HG03457 (cell line): Measurements from ENCODE around the gene GABRR1.
"Not testable (repeated sequence)": the region's sequence is repeated elsewhere in the genome, so short reads cannot be mapped to it uniquely, and the experiment has no call there.

Experiments
- ATAC-seq: cut with Tn5 transposase; IDR thresholded peaks from one replicate; pipeline ENCODE4 v1.9.1; 2021; ENCODE audit warnings: moderate number of reproducible peaks; ENCODE audit not compliant: unreplicated experiment

GABRR1 gene

DNA sequence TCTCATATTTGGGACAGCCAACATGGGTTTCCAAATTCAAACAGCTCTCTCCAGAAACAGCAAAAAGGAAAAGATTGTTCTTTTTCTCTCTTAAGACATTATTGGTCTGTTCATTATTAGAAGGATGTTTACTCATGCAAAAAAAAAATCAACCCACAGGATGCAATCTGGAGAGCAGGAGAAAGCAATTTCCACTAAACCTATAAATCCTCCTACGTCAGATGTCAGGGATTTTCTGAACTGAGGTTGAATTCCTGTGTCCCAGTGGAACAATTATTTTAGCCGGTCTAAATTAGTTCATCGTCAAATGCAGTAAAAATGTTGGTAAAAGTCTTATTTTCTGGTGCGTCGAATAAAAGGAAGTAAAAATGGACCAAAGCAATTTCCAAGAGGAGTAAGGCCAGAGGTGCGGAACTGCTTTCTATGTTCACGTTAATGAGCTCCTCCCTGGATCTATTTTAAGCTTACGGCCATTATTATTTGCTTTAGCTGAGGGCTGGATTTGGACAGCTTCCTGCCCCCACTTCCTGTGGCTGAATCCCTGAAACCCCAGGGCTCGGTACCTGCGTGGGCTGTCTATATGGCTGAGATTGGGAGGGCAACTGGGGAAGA is at the start of gene GABRR1:
Gene GABRR1, minus strand, starts transcription at position 60 of the 612 bp plus-strand sequence. Its CDS starts 36 bp downstream, at position 24.
- ATAC-seq: no peak

DNA sequence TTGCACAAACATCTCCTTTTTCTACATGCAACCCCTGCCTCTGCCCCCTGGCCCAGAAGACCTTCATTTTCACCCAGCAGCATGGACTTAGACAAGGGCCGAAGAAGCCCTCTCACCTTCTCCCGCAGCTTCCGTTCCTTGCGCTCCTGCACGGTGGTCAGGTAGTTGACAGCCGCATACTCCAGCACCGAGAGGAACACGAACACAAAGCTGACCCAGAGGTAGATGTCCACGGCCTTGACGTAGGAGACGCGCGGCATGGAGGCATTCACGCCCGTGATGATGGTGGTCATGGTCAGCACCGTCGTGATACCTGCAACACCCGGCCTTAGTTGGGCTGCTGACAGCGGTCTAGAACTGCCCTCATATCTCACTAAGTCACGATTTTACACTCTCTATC is 47.1 kb upstream of the GABRR1 start:
- no peak for ATAC-seq

DNA sequence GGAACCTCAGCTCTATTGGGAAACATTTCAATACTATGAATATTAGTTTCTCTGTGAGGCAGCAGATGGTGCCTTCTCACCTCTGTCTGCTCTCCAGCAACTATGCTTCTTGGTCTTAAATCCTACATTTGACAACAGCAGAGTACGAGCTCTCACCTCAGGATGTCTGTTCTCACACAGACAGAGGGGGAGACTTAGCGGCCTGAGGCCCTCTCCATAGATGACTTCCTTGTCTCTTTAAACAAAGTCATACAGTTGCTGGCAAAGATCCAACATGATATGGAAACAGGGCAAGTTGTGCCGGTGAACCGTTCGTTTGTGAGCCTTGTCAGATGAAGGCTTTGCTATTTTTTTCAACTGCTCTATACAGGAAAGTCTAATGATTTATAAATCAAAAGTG is 43.7 kb upstream of the GABRR1 start:
- ATAC-seq: no peak

DNA sequence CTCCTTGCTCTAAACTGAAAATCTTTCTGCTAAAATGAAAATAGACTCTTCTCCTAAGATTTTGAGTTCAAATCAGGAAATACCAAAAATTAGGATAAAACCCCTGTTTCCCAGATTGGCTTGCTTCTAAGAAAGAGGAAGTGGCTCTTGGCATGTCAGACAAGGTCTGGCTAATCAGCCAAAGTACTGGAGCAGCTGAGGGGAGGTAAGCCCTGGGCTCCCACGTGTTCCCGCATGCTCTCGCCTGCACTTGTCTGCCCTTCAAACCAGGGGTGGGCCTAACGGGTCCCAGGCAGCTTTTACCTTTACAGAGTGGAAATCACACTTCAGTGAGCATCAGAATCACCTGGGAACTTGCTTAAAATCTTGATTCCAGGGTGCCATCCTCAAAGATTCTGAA is 43.2 kb upstream of the GABRR1 start:
- ATAC-seq: no peak

DNA sequence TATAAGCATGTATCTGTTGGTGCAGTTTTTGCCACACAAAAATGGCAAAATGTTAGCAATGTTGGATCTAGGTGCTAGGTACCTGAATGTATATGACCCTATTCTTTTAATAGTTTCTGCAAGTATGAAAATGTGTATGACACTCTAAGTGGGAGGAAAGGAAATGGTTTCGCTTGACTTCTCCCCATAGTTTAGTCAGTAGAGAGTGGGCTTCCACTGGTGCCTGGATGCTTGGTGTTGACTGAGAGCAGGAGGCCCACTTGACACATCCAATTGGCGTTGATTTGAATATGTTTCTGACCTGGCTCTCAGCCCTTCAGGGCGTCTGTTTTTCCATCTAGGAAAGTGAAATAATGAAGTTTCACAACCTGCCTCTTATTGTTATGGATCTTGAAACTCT is 41.8 kb upstream of the GABRR1 start:
- no peak for ATAC-seq

DNA sequence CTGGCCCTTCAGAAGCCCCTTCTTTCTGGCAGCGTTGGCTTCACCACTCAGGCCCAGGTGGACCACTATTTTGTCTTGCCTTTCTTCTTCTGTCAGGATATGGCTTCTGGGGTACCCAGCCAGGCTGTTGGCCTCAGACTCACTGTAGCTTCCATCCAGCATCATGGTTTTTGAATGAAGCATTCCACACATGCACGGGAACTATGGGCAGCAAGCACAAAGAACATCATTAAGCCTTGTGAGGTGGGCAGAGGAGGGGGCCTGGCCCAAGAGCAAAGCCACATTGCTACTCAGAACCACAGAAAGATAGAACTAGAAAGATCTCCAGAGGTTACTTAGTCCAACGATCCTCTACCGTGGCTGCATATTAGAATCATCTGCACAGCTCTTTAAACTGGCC is 40.6 kb upstream of the GABRR1 start:
- no peak for ATAC-seq

DNA sequence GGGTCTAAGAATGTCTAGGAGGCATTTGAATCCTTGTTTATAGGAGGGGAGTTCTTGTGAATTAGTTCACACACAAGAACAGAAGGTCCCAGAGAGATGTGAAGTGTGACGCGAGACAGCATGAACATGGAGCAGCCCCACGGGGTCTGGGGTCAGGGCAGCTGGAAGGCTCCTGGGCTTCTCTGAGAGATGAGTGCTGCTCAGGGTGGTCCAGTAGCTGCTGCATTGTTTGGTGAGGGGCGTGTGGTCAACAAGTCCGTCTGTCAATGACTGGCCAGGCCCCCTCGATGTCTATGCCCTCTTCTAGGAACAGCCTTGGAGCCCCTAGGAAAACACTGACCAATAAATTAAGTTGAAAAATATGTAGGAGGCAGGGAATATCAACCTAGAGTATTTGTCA is 40.2 kb upstream of the GABRR1 start:
- no peak for ATAC-seq

DNA sequence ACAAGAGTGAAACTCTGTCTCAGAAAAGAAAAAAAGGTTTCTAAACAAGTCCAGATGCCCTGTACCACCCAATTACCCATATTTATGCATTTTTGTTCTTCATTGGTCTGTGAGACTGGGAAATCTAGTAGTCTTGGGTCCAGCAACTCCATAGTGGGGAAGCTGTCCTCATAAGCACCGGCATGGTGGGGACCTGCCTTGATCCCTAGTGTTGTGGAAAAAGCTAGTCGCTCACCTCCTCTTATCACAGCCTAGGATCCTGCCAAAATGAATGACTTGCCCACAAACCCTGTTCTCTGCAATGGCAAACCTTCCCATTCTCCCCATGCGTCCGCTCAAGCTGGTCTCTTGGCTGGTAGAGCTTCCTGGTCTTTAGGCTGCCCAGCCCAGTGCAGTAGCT is 38.3 kb upstream of the GABRR1 start:
- ATAC-seq: no peak

DNA sequence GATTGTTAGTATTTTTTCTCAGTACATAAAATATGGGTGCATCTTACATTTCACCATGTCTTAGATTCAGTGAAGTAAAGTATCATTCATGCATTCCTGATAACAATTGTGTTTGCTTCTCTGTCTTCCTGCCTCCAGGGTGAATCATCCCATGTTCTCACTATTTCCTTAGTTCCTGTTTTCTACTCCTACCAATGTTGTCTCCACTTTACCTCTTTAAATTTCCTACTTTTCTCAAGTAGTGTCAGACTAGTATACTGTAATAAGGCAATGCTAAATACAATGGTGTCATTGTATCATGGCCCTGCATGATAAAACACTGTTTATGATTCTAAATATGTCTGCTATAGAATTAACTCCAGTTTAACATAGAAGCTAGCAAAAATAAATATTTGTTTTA is 37.4 kb upstream of the GABRR1 start:
- ATAC-seq: no peak

DNA sequence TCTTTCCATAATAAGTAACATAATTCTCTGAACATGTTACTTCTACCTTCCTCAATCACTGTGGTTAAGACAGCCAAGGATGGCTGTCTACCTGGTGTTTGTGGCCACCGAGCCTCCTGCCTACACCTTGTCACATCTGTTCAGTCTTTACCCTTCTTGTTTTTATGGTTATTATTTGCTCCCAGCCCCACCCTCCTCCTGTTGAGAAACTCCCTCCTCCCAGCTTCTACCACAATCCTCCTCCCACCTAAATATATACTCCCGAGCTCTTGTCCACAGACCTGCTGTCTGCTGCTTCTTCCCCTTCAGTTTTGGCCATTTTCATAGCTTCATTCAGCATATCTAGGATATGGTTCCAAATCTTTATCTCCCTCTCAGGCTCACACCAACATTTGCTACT is 35.7 kb upstream of the GABRR1 start:
- no peak for ATAC-seq

DNA sequence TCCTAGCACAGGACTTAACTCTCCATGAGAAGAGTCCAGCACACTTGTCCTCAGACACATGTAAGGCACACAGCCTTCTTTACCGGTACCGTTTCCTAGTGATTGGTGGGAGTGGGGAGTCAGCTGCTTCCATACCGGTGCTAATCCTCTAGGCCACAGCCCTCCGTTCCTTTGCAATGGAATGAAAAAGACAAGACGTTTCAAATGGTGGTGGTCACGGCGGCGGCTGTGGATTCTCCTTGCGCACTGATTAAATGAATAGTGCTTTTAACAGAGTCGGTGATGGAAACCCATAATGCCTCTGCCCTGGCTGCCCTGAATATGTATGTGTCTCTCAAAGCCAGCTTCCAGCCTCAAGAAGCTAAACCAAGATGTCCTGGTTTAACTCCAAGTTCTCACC is 34.8 kb upstream of the GABRR1 start:
- ATAC-seq: no peak

DNA sequence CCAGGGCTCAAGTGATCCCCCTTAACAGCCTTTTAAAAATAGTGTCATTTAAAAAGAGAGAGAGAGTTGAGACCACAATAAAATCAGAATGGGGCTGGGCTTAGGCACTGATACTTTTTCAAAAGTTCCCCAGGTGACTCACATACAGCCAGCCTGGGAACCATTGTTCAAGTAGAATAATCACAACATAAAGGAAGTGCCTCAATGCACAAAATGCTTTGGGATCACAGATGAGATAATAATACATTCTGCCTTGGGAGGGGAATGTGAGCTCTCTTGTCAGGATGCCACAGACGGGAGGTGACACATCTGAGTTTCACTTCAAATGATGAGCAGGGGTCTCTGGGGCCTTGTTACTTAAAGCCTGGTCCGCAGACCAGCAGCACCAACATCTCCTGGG is 34.0 kb upstream of the GABRR1 start:
- no peak for ATAC-seq

DNA sequence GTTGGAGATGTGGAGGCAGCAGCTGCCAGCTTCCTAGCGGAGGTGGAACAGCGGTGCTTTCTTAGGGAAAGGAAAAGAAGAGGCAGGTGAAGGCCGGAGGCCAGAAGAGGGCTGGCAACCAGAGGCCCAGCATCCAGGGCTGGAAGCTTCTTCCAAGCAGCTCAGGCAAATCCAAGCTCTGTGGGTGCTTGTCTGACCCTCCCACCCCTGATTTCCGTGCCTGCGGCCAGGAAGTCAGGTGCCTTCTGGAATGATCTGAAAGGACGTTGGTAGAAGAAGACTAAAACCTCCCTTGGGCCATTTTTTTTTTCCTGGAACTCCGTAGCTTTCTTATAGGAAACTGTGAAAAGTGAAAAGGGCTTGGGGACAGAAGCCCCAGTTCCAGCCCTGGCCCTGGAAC is 33.1 kb upstream of the GABRR1 start:
- no peak for ATAC-seq

DNA sequence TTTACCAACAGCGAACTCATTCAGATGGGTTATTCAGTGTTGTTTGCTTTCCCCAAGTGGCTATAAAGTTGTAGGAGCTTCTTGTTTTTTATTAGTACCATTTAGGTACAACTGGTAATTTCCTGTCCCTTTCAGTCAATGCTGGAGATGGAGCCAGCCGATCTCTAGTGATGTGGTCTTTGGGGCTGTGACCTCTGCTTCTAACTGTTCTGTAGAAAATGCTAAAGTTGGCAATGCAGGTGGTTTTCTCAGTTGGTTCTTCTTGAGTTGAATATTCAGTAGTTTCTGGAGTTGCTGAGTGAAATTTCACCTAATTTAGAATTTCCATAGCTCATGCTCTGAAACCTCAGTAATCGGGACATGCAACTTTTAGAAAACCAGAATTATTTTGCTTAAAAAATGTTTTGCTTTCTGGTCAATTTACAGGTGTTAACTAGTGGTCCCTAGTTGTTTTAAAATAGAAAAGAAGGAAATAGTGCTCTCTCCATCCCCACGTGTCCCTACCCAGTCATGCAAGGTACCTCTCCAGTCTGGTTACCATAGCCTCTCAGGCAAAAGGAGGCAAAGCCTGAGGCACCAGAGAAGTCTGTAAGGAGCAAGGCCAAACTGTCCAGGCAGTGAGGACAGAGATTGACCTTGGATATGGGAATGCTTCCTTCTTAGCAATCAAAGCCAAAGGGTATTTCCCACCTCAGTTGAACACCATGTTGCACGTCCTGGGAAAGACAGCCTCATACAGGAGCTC is 27.3 kb upstream of the GABRR1 start:
- ATAC-seq: no peak

DNA sequence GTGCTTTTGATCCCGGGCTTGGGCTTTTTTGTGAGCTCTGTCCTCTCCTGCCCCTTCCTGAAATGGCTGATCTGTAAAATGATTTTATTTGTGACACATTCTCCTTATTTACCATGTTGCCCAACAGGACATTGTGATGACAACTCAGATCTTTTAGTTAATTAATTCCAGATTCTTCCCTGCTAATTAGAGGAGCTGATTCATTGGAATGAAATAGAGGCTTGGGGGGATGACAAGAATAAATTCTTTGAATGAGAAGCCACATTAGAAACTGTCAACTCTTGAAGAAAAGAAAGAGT is 26.1 kb upstream of the GABRR1 start:
- ATAC-seq: no peak

DNA sequence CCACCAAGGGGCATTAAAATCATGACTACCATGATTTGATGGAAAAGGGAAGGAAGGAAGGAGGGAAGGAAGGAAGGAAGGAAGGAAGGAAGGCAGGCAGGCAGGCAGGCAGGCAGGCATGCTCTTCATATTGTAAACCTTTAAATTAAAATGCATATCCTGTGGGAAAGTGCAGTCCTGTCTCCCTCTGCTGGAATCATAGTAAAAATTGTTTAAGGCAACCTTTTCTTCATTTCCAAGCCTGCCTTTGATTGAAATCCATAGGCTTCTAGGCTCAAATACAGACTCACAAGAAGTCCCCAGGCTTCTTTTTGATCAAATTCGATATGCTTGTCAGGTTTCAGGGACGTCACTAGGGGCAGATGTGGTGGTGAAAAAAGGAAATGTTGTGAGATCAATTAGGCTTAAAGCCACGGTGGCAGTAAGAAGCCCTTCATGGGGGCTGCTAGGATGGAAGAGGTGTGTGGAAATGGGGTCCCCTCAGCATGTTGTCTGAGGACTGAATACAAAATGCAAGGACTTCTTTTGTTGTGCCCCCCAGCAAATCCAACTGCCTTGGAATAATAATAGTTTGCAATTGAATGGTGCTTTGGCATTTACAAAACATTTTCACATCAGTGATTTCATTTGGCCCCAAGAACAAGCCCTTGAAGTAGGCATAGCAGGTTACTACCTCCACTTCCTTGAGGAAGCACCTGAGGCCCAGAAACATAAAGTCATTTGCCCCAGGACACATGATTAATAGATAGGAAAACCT is 25.6 kb upstream of the GABRR1 start:
- ATAC-seq: no peak

DNA sequence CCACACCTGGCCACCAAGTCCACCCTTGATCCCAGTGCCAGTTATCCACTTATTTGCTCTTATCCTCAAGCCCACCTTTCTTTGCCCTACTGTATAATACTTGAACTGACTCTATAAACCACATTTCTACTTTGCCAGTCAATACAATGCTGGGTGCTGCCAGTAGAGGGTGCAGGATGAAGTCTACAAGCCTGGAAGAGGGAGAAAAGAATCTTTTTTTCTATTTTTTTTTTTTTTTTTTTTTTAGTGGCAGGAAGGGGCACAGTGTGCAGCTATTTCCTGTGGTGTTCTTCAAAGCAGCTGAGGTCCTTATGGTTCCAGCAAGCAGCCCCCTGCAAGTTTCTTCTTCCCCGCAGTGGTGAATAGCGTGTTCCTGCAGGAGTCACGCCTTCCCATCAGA is 22.2 kb upstream of the GABRR1 start:
- no peak for ATAC-seq

DNA sequence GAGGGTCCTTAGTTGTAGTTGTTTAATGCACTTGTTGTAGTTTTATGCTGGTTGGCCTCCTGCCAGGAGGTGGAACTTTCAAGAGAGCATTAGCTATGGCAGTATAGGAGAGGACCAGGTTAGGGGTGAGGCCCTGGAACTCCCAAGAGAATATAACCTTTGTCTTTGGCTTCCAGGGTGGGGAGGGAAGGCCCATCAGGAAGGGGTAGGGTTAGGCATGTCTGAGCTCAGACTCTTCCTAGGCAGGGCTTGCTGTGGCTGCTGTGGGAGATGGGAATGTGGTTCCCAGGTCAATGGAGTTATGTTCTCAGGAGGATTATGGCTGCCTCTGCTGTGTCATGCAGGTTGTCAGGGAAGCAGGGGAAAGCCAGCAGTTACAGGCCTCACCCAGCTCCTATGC is 20.0 kb upstream of the GABRR1 start:
- ATAC-seq: no peak

DNA sequence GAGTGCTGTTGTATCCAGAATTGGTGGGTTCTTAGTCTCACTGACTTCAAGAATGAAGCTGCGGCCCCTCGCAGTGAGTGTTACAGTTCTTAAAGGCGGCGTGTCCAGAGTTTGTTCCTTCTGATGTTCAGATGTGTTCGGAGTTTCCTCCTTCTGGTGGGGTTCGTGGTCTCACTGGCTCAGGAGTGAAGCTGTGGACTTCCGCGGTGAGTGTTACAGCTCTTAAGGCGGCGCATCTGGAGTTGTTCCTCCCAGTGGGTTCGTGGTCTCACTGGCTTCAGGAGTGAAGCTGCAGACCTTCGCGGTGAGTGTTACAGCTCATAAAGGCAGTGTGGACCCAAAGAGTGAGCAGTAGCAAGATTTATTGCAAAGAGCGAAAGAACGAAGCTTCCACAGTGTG is 16.4 kb upstream of the GABRR1 start:
- not testable (repeated sequence) for ATAC-seq

DNA sequence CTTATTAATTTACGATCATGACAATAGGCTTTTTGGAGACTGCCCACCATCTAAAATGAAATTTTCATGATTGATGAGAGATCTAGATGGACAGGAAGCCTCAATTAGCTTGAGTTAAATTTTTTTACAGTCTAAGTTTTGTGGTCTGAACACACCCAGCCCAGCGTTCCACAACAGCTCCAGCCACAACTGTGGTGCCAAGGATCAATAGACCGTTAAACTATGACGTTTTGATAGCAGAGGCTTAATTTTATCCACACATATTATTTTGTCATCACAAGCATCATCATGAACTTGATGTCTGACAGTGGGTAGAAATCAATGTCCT is 5.5 kb upstream of the GABRR1 start:
- ATAC-seq: no peak

DNA sequence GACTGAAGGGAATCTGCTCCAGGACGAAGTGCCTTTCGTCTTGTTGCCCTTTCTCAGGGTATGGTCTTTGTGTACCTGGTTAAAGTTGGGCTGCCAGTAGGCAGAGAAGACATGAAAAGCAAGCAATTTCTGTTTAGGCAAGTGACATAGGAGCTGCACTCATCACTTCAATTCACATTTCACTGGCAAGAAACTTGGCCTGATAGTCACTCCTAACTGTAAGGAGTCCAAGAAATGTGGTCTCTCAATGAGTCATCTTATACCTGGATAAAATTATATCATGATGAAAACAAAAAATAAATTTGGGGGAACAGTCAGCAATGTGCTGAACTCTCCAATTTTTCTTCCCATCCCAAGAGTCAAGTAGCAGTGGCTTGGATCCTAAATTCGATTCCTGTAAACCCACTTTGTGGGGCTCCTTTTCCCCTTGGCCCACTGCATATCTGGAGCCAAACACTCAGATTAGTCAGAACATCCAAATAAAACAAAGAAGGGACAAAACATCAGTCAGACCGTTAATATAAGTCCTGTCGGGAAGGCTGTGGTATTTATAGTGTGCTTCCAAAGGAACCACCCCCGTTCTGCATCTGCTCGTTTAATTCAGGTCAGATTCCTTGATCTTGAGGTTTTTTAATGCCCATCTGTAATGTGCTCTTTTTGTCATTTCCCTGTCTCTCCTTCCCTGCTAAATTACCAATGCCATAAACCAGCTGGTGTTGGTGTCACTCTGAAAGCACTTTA is 5.0 kb upstream of the GABRR1 start:
- no peak for ATAC-seq

DNA sequence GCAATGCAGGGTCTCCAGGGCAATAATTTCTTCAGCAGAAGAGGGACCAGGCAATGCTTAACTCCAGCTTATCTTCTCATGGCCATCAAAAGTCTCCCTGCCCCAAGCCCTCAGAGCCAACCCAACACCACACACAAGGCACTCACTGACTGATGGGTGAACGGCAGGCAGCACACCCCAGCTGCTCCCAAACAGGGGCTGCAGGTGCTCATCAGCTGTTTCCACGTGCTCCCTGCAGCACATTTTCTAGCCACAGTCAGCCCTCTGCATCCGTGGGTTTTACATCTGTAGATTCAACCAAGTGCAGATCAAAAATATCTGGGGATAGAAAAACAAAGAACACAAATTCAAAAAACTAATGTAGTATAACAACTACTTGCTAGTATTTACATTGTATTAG is 4.0 kb upstream of the GABRR1 start:
- no peak for ATAC-seq
